Neural cell (in vitro differentiated cells): Measurements from ENCODE around the gene PEX3. TPM values are rescaled to one million over a fixed set of nuclear protein-coding genes. Genes with fewer than 3 reads are reported as not detected.
"Not testable (repeated sequence)": the region's sequence is repeated elsewhere in the genome, so short reads cannot be mapped to it uniquely, and the experiment has no call there.

Experiments used
- H2AFZ ChIP-seq: fragments of 200-600, 300-800 bp; sonication (generic), shearing (Covaris generic); 2 replicates; pipeline ENCODE4 v1.6.0; 2014; ENCODE audit warnings: low read depth, mild to moderate bottlenecking, antibody characterized with exemption, low read length, moderate library complexity
- H3F3A ChIP-seq: fragments of 200-600 bp; shearing (Covaris generic); 2 replicates; pipeline ENCODE4 v1.6.1; 2016; ENCODE audit warnings: mild to moderate bottlenecking, moderate library complexity, mixed read lengths, antibody characterized with exemption, low read length; ENCODE audit not compliant: insufficient read depth, poor library complexity, severe bottlenecking
- H3K27ac ChIP-seq: fragments of 200-600, 300-800 bp; sonication (generic), shearing (Covaris generic); 2 replicates; pipeline ENCODE4 v1.5.1; 2014; ENCODE audit warnings: mild to moderate bottlenecking, low read length, moderate library complexity
- H3K27me3 ChIP-seq: fragments of 300-800, 200-600 bp; sonication (generic), shearing (Covaris generic); 2 replicates; pipeline ENCODE4 v1.6.0; 2014; ENCODE audit warnings: mild to moderate bottlenecking, low read depth, low read length, moderate library complexity; ENCODE audit not compliant: insufficient read depth
- H3K36me3 ChIP-seq: fragments of 300-800, 200-600 bp; sonication (generic), shearing (Covaris generic); 2 replicates; pipeline ENCODE4 v1.5.1; 2014; ENCODE audit warnings: mild to moderate bottlenecking, antibody characterized with exemption, low read length, moderate library complexity; ENCODE audit not compliant: insufficient read depth
- H3K4me2 ChIP-seq: fragments of 300-800, 200-600 bp; sonication (generic), shearing (Covaris generic); 2 replicates; pipeline ENCODE4 v1.6.0; 2014; ENCODE audit warnings: mild to moderate bottlenecking, low read length
- H3K4me3 ChIP-seq: fragments of 300-800, 200-600 bp; sonication (generic), shearing (Covaris generic); 2 replicates; pipeline ENCODE4 v1.5.1; 2014; ENCODE audit warnings: mild to moderate bottlenecking, low read length, moderate library complexity
- H3K79me2 ChIP-seq: fragments of 200-600 bp; shearing (Covaris generic); replicated peaks from 2 replicates; pipeline ENCODE4 v1.6.0; 2014; ENCODE audit warnings: mild to moderate bottlenecking, low read length, moderate library complexity; ENCODE audit not compliant: insufficient read depth
- H3K9ac ChIP-seq: fragments of 300-800, 200-600 bp; sonication (generic), shearing (Covaris generic); 2 replicates; pipeline ENCODE4 v1.6.1; 2016; ENCODE audit warnings: mild to moderate bottlenecking, low read length, mixed read lengths
- H3K9me2 ChIP-seq: fragments of 200-600 bp; shearing (Covaris generic); 2 replicates; pipeline ENCODE4 v1.6.1; 2016; ENCODE audit warnings: mild to moderate bottlenecking, low read length, mixed read lengths; ENCODE audit not compliant: insufficient read depth
- H3K9me3 ChIP-seq: fragments of 200-600, 300-800 bp; sonication (generic), shearing (Covaris generic); 2 replicates; pipeline ENCODE4 v1.6.1; 2016; ENCODE audit warnings: mild to moderate bottlenecking, mixed run types, low read length, moderate library complexity, mixed read lengths
- H4K20me1 ChIP-seq: fragments of 200-600 bp; shearing (Covaris generic); 2 replicates; pipeline ENCODE4 v1.6.1; 2016; ENCODE audit warnings: mild to moderate bottlenecking, mixed run types; ENCODE audit not compliant: insufficient read depth
- EP300 ChIP-seq: fragments of 450-650 bp; conservative IDR thresholded peaks from 2 replicates; pipeline ENCODE4 v1.6.1; 2014; ENCODE audit warnings: antibody characterized with exemption, mild to moderate bottlenecking, moderate library complexity; ENCODE audit not compliant: poor library complexity, severe bottlenecking
- EZH2 ChIP-seq: fragments of 200-600, 300-800 bp; shearing (Covaris generic), sonication (generic); IDR thresholded peaks from 2 replicates; pipeline ENCODE4 v1.6.1; 2014; ENCODE audit warnings: antibody characterized with exemption, low read length, borderline replicate concordance, mild to moderate bottlenecking; ENCODE audit not compliant: insufficient read depth, poor library complexity, severe bottlenecking
- MXI1 ChIP-seq: fragments of 450-650 bp; conservative IDR thresholded peaks from 2 replicates; pipeline ENCODE4 v1.6.1; 2014; ENCODE audit warnings: antibody characterized with exemption, mild to moderate bottlenecking; ENCODE audit not compliant: poor library complexity, severe bottlenecking
- POLR2AphosphoS5 ChIP-seq: IDR thresholded peaks from 2 replicates; pipeline ENCODE4 v1.6.1; 2012
- RAD21 ChIP-seq: fragments of 450-650 bp; conservative IDR thresholded peaks from 2 replicates; pipeline ENCODE4 v1.6.1; 2014; ENCODE audit warnings: antibody characterized with exemption, mild to moderate bottlenecking, moderate library complexity
- SMC3 ChIP-seq: fragments of 450-650 bp; conservative IDR thresholded peaks from 2 replicates; pipeline ENCODE4 v1.6.1; 2014; ENCODE audit warnings: antibody characterized with exemption, mild to moderate bottlenecking, moderate library complexity; ENCODE audit not compliant: poor library complexity
- TAF1 ChIP-seq: IDR thresholded peaks from 2 replicates; pipeline ENCODE4 v1.6.1; 2012; ENCODE audit warnings: low read depth
- polyA plus RNA-seq: library from polyadenylated mRNA; depleted of rRNA; stranded (reverse); fragments of >200 nt; gene quantifications from 2 replicates; pipeline ENCODE4 v1.2.3, GENCODE V29; 2014
- TF ChIP-seq, protein P1 (sequence below): fragments of 450-650 bp; IDR thresholded peaks from 2 replicates; pipeline ENCODE4 v1.5.1; 2014; ENCODE audit warnings: antibody characterized with exemption, mild to moderate bottlenecking, moderate library complexity; ENCODE audit not compliant: poor library complexity, severe bottlenecking
- TF ChIP-seq, protein P2 (sequence below): IDR thresholded peaks from 2 replicates; pipeline ENCODE4 v1.6.1; 2012; ENCODE audit warnings: borderline replicate concordance

The PEX3 gene
- polyA plus RNA-seq, 1 donor from 2014 or later, result 37.9 TPM

DNA sequence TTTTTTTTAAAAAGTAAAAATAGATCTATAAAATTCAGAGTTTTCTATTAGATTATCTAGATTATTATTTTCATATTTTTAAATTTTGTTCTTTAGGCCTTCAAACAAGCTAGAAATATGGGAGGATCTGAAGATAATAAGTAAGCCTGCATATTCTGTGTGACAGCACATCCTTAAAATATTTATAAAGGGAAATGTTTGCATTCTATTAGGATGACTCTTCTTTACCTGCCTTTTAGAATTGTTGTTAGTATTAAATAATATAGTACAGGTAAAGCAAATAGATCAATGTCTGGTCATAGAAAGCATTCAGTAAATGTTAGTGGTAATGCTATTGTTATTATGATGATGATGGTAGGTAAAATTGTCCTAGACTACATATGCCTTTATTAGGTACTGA, 17.4 kb downstream of the PEX3 start:
- no peaks in the 10 kb centered on the region for H3K79me2 ChIP-seq
- H3K9me3 ChIP-seq, result no peaks in the 10 kb centered on the region
- TF ChIP-seq POLR2AphosphoS5 (no peak), SMC3 (no peak), MXI1 (no peak), EP300 (no peak), TAF1 (no peak), EZH2 (no peak), RAD21 (no peak)
- TF ChIP-seq, protein P1, sequence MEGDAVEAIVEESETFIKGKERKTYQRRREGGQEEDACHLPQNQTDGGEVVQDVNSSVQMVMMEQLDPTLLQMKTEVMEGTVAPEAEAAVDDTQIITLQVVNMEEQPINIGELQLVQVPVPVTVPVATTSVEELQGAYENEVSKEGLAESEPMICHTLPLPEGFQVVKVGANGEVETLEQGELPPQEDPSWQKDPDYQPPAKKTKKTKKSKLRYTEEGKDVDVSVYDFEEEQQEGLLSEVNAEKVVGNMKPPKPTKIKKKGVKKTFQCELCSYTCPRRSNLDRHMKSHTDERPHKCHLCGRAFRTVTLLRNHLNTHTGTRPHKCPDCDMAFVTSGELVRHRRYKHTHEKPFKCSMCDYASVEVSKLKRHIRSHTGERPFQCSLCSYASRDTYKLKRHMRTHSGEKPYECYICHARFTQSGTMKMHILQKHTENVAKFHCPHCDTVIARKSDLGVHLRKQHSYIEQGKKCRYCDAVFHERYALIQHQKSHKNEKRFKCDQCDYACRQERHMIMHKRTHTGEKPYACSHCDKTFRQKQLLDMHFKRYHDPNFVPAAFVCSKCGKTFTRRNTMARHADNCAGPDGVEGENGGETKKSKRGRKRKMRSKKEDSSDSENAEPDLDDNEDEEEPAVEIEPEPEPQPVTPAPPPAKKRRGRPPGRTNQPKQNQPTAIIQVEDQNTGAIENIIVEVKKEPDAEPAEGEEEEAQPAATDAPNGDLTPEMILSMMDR, result no peak
- TF ChIP-seq, protein P2, sequence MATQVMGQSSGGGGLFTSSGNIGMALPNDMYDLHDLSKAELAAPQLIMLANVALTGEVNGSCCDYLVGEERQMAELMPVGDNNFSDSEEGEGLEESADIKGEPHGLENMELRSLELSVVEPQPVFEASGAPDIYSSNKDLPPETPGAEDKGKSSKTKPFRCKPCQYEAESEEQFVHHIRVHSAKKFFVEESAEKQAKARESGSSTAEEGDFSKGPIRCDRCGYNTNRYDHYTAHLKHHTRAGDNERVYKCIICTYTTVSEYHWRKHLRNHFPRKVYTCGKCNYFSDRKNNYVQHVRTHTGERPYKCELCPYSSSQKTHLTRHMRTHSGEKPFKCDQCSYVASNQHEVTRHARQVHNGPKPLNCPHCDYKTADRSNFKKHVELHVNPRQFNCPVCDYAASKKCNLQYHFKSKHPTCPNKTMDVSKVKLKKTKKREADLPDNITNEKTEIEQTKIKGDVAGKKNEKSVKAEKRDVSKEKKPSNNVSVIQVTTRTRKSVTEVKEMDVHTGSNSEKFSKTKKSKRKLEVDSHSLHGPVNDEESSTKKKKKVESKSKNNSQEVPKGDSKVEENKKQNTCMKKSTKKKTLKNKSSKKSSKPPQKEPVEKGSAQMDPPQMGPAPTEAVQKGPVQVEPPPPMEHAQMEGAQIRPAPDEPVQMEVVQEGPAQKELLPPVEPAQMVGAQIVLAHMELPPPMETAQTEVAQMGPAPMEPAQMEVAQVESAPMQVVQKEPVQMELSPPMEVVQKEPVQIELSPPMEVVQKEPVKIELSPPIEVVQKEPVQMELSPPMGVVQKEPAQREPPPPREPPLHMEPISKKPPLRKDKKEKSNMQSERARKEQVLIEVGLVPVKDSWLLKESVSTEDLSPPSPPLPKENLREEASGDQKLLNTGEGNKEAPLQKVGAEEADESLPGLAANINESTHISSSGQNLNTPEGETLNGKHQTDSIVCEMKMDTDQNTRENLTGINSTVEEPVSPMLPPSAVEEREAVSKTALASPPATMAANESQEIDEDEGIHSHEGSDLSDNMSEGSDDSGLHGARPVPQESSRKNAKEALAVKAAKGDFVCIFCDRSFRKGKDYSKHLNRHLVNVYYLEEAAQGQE, result no peak
- H3K9me2 ChIP-seq, result no peaks in the 10 kb centered on the region
- H3K27ac ChIP-seq, result no peak overlapping the region
- H2AFZ ChIP-seq, result no peak overlapping the region
- no peaks in the 10 kb centered on the region for H4K20me1 ChIP-seq
- H3K4me2 ChIP-seq, result no peak overlapping the region
- no peak overlapping the region for H3K4me3 ChIP-seq
- no peaks in the 10 kb centered on the region for H3F3A ChIP-seq
- H3K27me3 ChIP-seq, result no peaks in the 10 kb centered on the region
- peaks cover 7% of the 10 kb centered on the region for H3K36me3 ChIP-seq
- no peak overlapping the region for H3K9ac ChIP-seq

DNA sequence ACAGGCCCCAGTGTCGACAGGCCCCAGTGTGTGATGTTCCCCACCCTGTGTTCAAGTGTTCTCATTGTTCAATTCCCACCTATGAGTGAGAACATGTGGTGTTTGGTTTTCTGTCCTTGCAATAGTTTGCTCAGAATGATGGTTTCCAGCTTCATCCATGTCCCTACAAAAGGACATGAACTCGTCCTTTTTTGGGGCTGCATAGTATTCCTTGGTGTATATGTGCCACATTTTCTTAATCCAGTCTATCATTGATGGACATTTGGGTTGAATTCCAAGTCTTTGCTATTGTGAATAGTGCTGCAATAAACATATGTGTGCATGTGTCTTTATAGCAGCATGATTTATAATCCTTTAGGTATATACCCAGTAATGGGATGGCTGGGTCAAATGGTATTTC, 18.2 kb downstream of the PEX3 start:
- H2AFZ ChIP-seq, H3K9me2 ChIP-seq, H3K4me3 ChIP-seq, H4K20me1 ChIP-seq, H3F3A ChIP-seq, H3K27me3 ChIP-seq, H3K4me2 ChIP-seq, H3K79me2 ChIP-seq, H3K36me3 ChIP-seq, H3K27ac ChIP-seq, H3K9me3 ChIP-seq, H3K9ac ChIP-seq: not testable (repeated sequence)

DNA sequence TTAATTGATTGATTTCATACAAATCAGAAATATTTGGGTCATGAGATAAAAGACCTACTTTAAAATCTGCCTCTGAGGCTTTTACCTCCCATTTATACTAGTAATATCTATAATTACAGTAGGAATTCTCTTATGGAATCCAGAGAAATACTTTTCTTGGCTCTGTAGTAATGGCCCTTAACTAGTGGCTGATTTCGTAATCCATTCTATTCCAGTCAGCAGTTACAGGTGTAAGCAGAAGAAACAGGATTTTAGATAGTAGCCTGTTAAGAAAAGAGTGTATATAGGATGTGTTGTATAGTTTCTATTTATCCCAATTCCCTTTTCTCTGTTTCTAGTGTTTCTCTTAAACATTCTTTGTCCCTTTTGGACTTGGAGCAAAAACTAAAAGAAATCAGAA, 21.2 kb downstream of the PEX3 start:
- Histone ChIP-seq H3K79me2 (no peaks in the 10 kb centered on the region), H3K4me3 (no peak overlapping the region), H2AFZ (no peak overlapping the region), H3K27ac (no peak overlapping the region), H4K20me1 (no peaks in the 10 kb centered on the region), H3K27me3 (no peaks in the 10 kb centered on the region), H3K9me3 (no peaks in the 10 kb centered on the region), H3K9me2 (no peaks in the 10 kb centered on the region), H3F3A (no peaks in the 10 kb centered on the region), H3K36me3 (peaks cover 3% of the 10 kb centered on the region), H3K4me2 (no peak overlapping the region), H3K9ac (no peak overlapping the region)
- TF ChIP-seq EP300, result no peak
- TF ChIP-seq POLR2AphosphoS5, result no peak
- TF ChIP-seq MXI1, result no peak
- TF ChIP-seq, protein P2, result no peak
- no peak for TF ChIP-seq TAF1
- TF ChIP-seq, protein P1, result no peak
